Measurements from ENCODE around the gene GAREM1.

DNA sequence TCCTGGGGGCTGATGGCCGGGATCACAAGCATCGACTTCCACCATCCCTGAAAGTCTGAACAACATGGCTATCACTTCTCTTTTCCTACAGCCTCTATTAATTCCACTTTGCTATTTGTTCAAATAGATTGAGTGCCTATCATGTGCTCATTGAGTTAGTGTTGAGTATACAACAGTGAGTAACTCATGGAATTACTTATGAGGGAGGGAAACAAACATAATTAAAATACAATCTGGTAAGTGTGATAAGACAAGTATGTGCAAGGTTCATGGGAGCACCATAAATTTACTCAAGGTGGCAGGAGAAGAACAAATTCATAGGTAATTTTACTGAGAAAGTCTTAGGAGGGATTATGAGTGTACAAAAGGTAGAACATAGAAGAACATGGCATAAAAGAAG lies 194.4 kb downstream of the GAREM1 start:
- TF ChIP-seq, protein P1, sequence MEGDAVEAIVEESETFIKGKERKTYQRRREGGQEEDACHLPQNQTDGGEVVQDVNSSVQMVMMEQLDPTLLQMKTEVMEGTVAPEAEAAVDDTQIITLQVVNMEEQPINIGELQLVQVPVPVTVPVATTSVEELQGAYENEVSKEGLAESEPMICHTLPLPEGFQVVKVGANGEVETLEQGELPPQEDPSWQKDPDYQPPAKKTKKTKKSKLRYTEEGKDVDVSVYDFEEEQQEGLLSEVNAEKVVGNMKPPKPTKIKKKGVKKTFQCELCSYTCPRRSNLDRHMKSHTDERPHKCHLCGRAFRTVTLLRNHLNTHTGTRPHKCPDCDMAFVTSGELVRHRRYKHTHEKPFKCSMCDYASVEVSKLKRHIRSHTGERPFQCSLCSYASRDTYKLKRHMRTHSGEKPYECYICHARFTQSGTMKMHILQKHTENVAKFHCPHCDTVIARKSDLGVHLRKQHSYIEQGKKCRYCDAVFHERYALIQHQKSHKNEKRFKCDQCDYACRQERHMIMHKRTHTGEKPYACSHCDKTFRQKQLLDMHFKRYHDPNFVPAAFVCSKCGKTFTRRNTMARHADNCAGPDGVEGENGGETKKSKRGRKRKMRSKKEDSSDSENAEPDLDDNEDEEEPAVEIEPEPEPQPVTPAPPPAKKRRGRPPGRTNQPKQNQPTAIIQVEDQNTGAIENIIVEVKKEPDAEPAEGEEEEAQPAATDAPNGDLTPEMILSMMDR (IDR thresholded peaks at IDR 0.05 in 2 of 3, conservative IDR thresholded peaks at IDR 0.05 in 1 of 3; ENCODE audit: insufficient read depth in 2 of 3, low read depth in 1 of 3, low read length in 3 of 3), result no peak
- no peak for TF ChIP-seq ZNF263 (CRISPR knock-in tag; IDR thresholded peaks at IDR 0.05; ENCODE audit: borderline replicate concordance)
- no peak for TF ChIP-seq HDAC6 (IDR thresholded peaks at IDR 0.05; ENCODE audit: low read depth, low read length)
- no peak for TF ChIP-seq SAFB2 (IDR thresholded peaks at IDR 0.05; ENCODE audit: borderline replicate concordance, low read depth, low read length, severe bottlenecking)
- no peak for TF ChIP-seq MXI1 (IDR thresholded peaks at IDR 0.05; ENCODE audit: low read depth, low read length)
- TF ChIP-seq ZNF324 (CRISPR knock-in tag; IDR thresholded peaks at IDR 0.05), result no peak
- TF ChIP-seq, protein P2, sequence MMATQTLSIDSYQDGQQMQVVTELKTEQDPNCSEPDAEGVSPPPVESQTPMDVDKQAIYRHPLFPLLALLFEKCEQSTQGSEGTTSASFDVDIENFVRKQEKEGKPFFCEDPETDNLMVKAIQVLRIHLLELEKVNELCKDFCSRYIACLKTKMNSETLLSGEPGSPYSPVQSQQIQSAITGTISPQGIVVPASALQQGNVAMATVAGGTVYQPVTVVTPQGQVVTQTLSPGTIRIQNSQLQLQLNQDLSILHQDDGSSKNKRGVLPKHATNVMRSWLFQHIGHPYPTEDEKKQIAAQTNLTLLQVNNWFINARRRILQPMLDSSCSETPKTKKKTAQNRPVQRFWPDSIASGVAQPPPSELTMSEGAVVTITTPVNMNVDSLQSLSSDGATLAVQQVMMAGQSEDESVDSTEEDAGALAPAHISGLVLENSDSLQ (IDR thresholded peaks at IDR 0.05), result no peak
- no peak for TF ChIP-seq TEAD4 (IDR thresholded peaks at IDR 0.05; ENCODE audit: low read length)
- TF ChIP-seq TEAD4 (CRISPR knock-in tag; IDR thresholded peaks at IDR 0.05; ENCODE audit: borderline replicate concordance), result no peak
- TF ChIP-seq NFYB (IDR thresholded peaks at IDR 0.05; ENCODE audit: extremely low read depth, insufficient read length), result no peak
- TF ChIP-seq TCF7L2 (IDR thresholded peaks at IDR 0.05; ENCODE audit: low read depth, low read length), result no peak
- TF ChIP-seq ELF2 (CRISPR knock-in tag; IDR thresholded peaks at IDR 0.05), result no peak
- no peak for TF ChIP-seq NFRKB (IDR thresholded peaks at IDR 0.05; ENCODE audit: low read depth)
